HuH-7.5 (cell line): Measurements from ENCODE around the gene LEO1.
A peak's percentile ranks its signal among the peaks of the same experiment; 100 is the strongest.

Source experiments
- DNase-seq: peaks from one replicate; pipeline ENCODE4 v3.0.0; 2011; ENCODE audit warnings: low spot score

LEO1 gene

GRCh38 chr15:51931016-51931415 lies 40.6 kb downstream of the LEO1 start:
- DNase-seq, result no peak

- DNase-seq, result no peak
Measured at GRCh38 chr15:51926809-51927208, 44.8 kb downstream of the LEO1 start.

GRCh38 chr15:51924156-51925068 lies 47.2 kb downstream of the LEO1 start:
- no peak for DNase-seq

- peak; percentile 26 for DNase-seq
Measured at GRCh38 chr15:51917493-51917892, 54.1 kb downstream of the LEO1 start.

- peak; percentile 27 for DNase-seq
Measured at GRCh38 chr15:51912528-51912927, 59.0 kb downstream of the LEO1 start.

- no peak for DNase-seq
Measured at GRCh38 chr15:51909584-51909983, 62.0 kb downstream of the LEO1 start.

- DNase-seq, result no peak
Measured at GRCh38 chr15:51908316-51908715, 63.3 kb downstream of the LEO1 start.

GRCh38 chr15:51907136-51907862 lies 64.3 kb downstream of the LEO1 start:
- DNase-seq, result peak; percentile 50

- DNase-seq, result no peak
Measured at GRCh38 chr15:51904931-51905330, 66.6 kb downstream of the LEO1 start.

GRCh38 chr15:51904421-51904820 lies 67.2 kb downstream of the LEO1 start:
- DNase-seq, result no peak

GRCh38 chr15:51889486-51889885 lies 82.1 kb downstream of the LEO1 start:
- DNase-seq, result no peak

- DNase-seq, result peak; percentile 33
Measured at GRCh38 chr15:51888593-51889195, 82.9 kb downstream of the LEO1 start.
